ENCODE results near the gene TM9SF1. TPM values are rescaled to one million over a fixed set of nuclear protein-coding genes. Genes with fewer than 3 reads are reported as not detected.

The TM9SF1 gene
- total and polyA plus RNA-seq, 10 donors: 4.7 to 53.6 (median 34.5) TPM

DNA sequence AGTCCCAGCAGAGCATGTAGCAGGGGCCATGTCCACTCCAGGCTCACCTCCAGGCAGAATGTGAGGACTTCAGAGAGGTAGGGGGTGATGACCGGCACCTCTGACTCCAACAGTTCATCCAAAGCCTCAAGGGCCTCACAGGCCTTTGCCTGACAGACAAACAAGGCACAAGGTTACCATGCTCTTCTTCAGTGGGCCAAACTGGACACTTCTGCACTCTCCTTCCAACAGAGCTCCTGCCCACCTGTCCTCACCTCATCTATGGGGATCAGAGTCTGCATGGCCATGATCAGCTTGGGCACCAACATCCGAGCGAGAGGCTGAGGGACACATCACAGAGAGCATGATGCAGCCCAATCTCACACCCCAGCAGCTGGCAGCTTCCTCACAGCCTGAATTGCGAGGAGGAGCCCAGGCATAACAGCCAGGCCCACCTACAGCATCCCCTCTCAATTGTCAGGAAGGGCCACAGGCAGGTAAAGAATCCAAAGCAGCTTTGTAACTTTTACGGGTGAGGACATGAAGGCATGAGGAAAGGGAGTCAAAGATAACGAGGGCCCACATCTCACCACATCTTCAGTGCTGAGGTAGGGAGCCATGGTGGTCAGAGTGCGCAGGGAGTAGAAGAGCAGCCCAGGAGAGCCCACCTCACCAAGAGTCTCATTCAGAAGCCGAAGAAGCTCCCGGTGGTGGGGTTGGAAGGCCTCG is 8.3 kb downstream of the TM9SF1 start:
- 89 to 96% (median 93%) methylated on average over 10 of the region's 10 CpGs for WGBS, 5 donors
- TF ChIP-seq CTCF (IDR thresholded peaks at IDR 0.05 in 8 of 11, conservative IDR thresholded peaks at IDR 0.05 in 3 of 11) (no peak), POLR2AphosphoS5 (IDR thresholded peaks at IDR 0.05) (no peak), POLR2A (IDR thresholded peaks at IDR 0.05) (no peak)
- Histone ChIP-seq H3K36me3 (peaks cover 0 to 71% (median 51%) of the 10 kb centered on the region in 6 donors), H3K27ac (peak overlapping the region in 1 of 8 donors; percentile 81), H3K4me1 (peaks cover 13 to 52% (median 27%) of the 10 kb centered on the region in 6 donors), H3K9me3 (no peaks in the 10 kb centered on the region), H3K27me3 (replicated peaks in 1 of 7) (no peaks in the 10 kb centered on the region), H3K4me3 (no peak overlapping the region)
- no peak for DNase-seq
- intact Hi-C loops (cut with DNase I; ENCODE audit: low total_unique reads): no loop called here

DNA sequence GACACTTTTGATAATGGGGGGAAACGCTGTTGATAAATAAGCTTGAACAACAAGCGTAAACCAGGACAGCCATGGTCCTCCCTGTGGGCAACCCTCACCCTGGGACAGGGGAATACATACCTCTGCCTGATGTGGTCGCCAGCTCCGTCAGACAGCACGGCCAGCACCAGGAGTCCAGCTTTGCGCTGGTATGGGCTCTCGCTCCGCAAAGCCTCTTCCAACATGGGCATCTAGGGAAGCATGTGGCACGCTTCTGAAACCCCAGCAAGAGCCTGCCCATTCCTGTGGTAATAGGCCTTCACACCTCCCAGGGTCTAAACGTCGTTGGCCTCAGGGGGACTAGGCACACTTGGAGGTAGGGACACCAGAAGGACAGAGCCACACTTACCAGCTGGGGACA is 9.5 kb downstream of the TM9SF1 start:
- no peaks in the 10 kb centered on the region for H3K27me3 ChIP-seq (replicated peaks in 1 of 7)
- no peak overlapping the region for H3K4me3 ChIP-seq
- 93 to 97% (median 94%) methylated on average over 7 to 11 of the region's 11 CpGs for WGBS, 5 donors
- no peak overlapping the region for H3K27ac ChIP-seq
- no peaks in the 10 kb centered on the region for H3K9me3 ChIP-seq
- H3K36me3 ChIP-seq: peaks cover 0 to 72% (median 60%) of the 10 kb centered on the region in 6 donors
- TF ChIP-seq POLR2AphosphoS5 (IDR thresholded peaks at IDR 0.05): no peak
- TF ChIP-seq CTCF (IDR thresholded peaks at IDR 0.05 in 8 of 11, conservative IDR thresholded peaks at IDR 0.05 in 3 of 11): no peak
- TF ChIP-seq POLR2A (IDR thresholded peaks at IDR 0.05): no peak
- no peak for DNase-seq
- H3K4me1 ChIP-seq: peaks cover 13 to 42% (median 25%) of the 10 kb centered on the region in 6 donors
- intact Hi-C loops (cut with DNase I; ENCODE audit: low total_unique reads): no loop called here

- TF ChIP-seq POLR2A (IDR thresholded peaks at IDR 0.05): no peak
- TF ChIP-seq CTCF (IDR thresholded peaks at IDR 0.05 in 8 of 11, conservative IDR thresholded peaks at IDR 0.05 in 3 of 11): no peak
- no peak for TF ChIP-seq POLR2AphosphoS5 (IDR thresholded peaks at IDR 0.05)
These were observed 10.2 kb downstream of the TM9SF1 start for GRCh38 chr14:24185026-24185425.

GRCh38 chr14:24184104-24184970 is 10.9 kb downstream of the TM9SF1 start:
- H3K4me3 ChIP-seq: no peak overlapping the region
- TF ChIP-seq POLR2A (IDR thresholded peaks at IDR 0.05) (no peak), POLR2AphosphoS5 (IDR thresholded peaks at IDR 0.05) (peak in 1 of 3 donors; percentile 44), CTCF (IDR thresholded peaks at IDR 0.05 in 8 of 11, conservative IDR thresholded peaks at IDR 0.05 in 3 of 11) (no peak)
- no peak for DNase-seq
- H3K4me1 ChIP-seq: peaks cover 13 to 35% (median 21%) of the 10 kb centered on the region in 6 donors
- H3K9me3 ChIP-seq: no peaks in the 10 kb centered on the region
- no peak overlapping the region for H3K27ac ChIP-seq
- 92 to 96% (median 95%) methylated on average over 8 to 19 of the region's 19 CpGs for WGBS, 5 donors
- peaks cover 2 to 78% (median 74%) of the 10 kb centered on the region in 6 donors for H3K36me3 ChIP-seq
- intact Hi-C loops (cut with DNase I; ENCODE audit: low total_unique reads): no loop called here
- no peaks in the 10 kb centered on the region for H3K27me3 ChIP-seq (replicated peaks in 1 of 7)

More at GRCh38 chr14:24185026-24185425, 10.2 kb downstream of the TM9SF1 start:
- H3K4me1 ChIP-seq: peaks cover 13 to 42% (median 25%) of the 10 kb centered on the region in 6 donors
- intact Hi-C loops (cut with DNase I; ENCODE audit: low total_unique reads): no loop called here
- DNase-seq: no peak
- no peaks in the 10 kb centered on the region for H3K27me3 ChIP-seq (replicated peaks in 1 of 7)
- no peak overlapping the region for H3K4me3 ChIP-seq
- WGBS, 5 donors: 94 to 99% (median 95%) methylated on average over 7 of the region's 7 CpGs
- H3K9me3 ChIP-seq: no peaks in the 10 kb centered on the region
- H3K27ac ChIP-seq: no peak overlapping the region
- H3K36me3 ChIP-seq: peaks cover 2 to 74% (median 67%) of the 10 kb centered on the region in 6 donors
